Chondrocyte (in vitro differentiated cells): Measurements from ENCODE around the gene EFNB1. TPM values are rescaled to one million over a fixed set of nuclear protein-coding genes. Genes with fewer than 3 reads are reported as not detected.

ENCODE experiments used
- DNase-seq: peaks from one replicate; pipeline ENCODE4 v3.0.0; 2021; ENCODE audit warnings: mixed read lengths, low spot score
- H3K27ac Mint-ChIP-seq: one replicate; pipeline ENCODE4 v1.8.0; 2021; ENCODE audit warnings: mild to moderate bottlenecking, moderate library complexity, mixed read lengths; ENCODE audit not compliant: unreplicated experiment
- H3K27me3 Mint-ChIP-seq: 2 replicates; pipeline ENCODE4 v1.8.0; 2021; ENCODE audit warnings: low read depth, mixed read lengths
- H3K36me3 Mint-ChIP-seq: 2 replicates; pipeline ENCODE4 v1.8.0; 2021; ENCODE audit warnings: low read depth, mixed read lengths
- H3K4me1 Mint-ChIP-seq: 2 replicates; pipeline ENCODE4 v1.8.0; 2021; ENCODE audit warnings: low read depth, mild to moderate bottlenecking, mixed read lengths
- H3K4me3 Mint-ChIP-seq: one replicate; pipeline ENCODE4 v1.8.0; 2021; ENCODE audit warnings: mild to moderate bottlenecking, moderate library complexity, mixed read lengths; ENCODE audit not compliant: unreplicated experiment
- H3K9me3 Mint-ChIP-seq: 2 replicates; pipeline ENCODE4 v1.8.0; 2021; ENCODE audit warnings: low read depth, mixed read lengths
- total RNA-seq: library from RNA; stranded (reverse); gene quantifications from 3 replicates; pipeline ENCODE4 v1.2.1, GENCODE V29; 2021
- TF ChIP-seq, protein P1 (sequence below): fragments of 200-600 bp; sonication (generic); IDR thresholded peaks from 2 replicates; pipeline ENCODE4 v1.5.0; 2021; ENCODE audit warnings: antibody characterized with exemption, mild to moderate bottlenecking, moderate library complexity

EFNB1 gene
- total RNA-seq, 1 donor from 2014 or later, result 32.9 TPM

DNA sequence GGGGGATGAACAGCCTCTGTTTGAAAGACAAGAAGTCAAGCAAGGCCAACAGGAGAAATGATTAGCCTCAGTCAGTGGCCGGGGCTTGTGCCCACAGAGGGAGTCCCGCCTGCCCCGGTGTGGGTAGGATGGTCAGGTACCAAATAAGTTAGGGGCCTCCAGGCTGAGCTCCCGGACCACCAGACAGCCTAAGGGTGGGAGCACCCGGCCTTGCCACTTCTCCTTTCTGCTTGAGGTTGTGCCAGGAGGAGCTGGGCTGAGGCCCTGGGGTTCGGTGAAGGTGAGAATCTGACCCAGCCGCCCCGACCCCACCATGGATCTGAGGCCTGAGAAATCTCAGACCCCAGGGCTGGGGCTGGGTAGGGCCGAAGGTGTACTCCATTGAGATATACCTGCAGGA, 48.8 kb downstream of the EFNB1 start:
- H3K4me1 Mint-ChIP-seq, result no peaks in the 10 kb centered on the region
- H3K4me3 Mint-ChIP-seq, result no peak overlapping the region
- TF ChIP-seq, protein P1, sequence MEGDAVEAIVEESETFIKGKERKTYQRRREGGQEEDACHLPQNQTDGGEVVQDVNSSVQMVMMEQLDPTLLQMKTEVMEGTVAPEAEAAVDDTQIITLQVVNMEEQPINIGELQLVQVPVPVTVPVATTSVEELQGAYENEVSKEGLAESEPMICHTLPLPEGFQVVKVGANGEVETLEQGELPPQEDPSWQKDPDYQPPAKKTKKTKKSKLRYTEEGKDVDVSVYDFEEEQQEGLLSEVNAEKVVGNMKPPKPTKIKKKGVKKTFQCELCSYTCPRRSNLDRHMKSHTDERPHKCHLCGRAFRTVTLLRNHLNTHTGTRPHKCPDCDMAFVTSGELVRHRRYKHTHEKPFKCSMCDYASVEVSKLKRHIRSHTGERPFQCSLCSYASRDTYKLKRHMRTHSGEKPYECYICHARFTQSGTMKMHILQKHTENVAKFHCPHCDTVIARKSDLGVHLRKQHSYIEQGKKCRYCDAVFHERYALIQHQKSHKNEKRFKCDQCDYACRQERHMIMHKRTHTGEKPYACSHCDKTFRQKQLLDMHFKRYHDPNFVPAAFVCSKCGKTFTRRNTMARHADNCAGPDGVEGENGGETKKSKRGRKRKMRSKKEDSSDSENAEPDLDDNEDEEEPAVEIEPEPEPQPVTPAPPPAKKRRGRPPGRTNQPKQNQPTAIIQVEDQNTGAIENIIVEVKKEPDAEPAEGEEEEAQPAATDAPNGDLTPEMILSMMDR, result no peak
- no peaks in the 10 kb centered on the region for H3K9me3 Mint-ChIP-seq
- peaks cover 3% of the 10 kb centered on the region for H3K27me3 Mint-ChIP-seq
- H3K36me3 Mint-ChIP-seq, result no peaks in the 10 kb centered on the region
- no peak for DNase-seq
- H3K27ac Mint-ChIP-seq, result no peak overlapping the region

DNA sequence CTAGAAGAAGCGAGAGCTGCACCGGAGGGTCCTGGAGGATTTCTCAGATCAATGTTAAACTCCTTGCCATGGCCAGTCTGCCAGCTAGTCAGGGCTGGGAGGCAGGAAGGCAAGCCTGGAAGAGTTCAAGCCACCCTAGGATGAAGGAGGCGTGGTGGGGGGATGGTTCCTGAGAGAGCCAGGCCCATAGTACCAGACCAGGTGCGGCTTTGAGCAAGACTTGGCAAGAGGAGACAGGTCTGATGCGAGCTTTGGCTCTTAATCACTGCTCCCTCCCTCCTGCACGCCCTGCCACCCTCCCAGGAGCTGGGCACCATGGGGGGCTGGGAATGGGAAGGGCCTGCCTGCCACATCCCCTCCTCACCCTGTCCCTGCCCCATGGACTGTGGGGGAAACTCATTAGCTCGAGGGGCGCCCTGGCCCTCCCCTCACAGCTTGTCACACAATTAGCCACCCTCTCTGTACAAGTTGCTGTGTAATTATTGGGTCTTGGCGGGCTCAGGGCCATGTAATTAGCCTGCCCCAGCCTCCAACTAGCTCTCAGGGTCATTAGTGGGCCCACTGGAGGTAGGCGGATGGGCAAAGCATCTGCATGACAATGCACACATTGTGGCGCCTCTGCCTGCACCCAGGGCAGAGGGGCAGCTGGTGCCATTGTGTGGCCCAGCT, 50.3 kb downstream of the EFNB1 start:
- no peak overlapping the region for H3K27ac Mint-ChIP-seq
- H3K9me3 Mint-ChIP-seq, result no peaks in the 10 kb centered on the region
- H3K4me1 Mint-ChIP-seq, result no peaks in the 10 kb centered on the region
- DNase-seq, result no peak
- TF ChIP-seq, protein P1, result no peak
- H3K36me3 Mint-ChIP-seq, result no peaks in the 10 kb centered on the region
- H3K27me3 Mint-ChIP-seq, result peaks cover 3% of the 10 kb centered on the region
- H3K4me3 Mint-ChIP-seq, result no peak overlapping the region

DNA sequence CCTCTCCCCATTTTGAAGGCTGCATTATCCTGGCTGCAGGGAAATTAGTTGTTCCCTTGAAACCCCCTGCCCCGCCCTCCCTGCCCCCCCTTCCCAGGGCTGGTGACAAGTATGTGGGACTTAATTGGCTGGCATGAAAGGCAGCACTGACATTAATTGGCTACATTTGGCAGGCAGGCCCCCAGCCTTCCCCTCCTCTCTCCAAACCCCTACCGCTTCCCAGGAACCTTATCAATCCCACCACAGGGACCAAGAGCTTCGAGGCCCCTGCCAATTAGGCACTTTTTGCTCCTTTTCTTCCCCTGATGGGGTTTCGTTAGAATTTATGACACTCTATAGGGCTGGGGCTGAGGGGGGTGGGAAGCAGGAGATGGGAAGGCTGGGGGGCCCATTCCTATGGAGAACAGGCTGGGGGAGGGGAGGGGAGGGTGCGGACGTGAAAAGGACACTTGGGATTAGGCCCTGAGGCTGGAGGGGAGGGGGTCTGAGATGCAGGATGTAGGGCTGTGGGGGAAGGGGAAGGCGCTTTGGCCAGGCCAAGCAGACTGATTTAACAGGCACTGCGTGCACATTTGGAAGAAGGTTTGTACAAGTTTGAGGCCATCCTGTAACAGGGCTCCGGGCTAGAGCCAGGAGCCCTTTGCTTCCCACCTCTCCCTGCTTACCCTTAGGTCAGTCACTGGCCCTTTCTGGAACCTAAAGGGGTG, 52.2 kb downstream of the EFNB1 start:
- Mint-ChIP-seq H3K4me3 (no peak overlapping the region), H3K4me1 (no peaks in the 10 kb centered on the region), H3K36me3 (no peaks in the 10 kb centered on the region), H3K27me3 (no peaks in the 10 kb centered on the region), H3K27ac (no peak overlapping the region), H3K9me3 (no peaks in the 10 kb centered on the region)
- TF ChIP-seq, protein P1, result no peak
- no peak for DNase-seq

DNA sequence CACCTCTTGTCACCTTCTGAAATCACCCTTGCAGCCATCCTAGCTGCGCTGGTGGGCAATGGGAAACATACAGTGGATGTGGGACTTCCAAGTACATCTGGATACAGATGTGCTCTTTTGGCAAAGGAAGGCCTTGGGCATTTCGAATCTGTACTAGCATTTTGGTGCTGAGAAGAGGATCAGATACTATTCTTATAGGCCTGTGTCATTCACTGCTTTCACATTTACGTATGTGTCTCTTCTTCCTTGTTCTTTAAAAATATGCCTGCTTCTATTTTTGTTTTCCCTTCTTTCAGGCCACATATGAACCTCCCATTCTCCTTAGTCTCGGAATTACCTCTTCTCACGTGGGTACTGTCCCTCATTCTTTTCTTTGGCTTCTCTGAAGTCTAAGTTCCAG, 53.1 kb downstream of the EFNB1 start:
- Mint-ChIP-seq H3K36me3 (no peaks in the 10 kb centered on the region), H3K27ac (no peak overlapping the region), H3K4me1 (no peaks in the 10 kb centered on the region), H3K27me3 (no peaks in the 10 kb centered on the region), H3K9me3 (no peaks in the 10 kb centered on the region), H3K4me3 (no peak overlapping the region)
- DNase-seq, result no peak
- TF ChIP-seq, protein P1, result no peak

DNA sequence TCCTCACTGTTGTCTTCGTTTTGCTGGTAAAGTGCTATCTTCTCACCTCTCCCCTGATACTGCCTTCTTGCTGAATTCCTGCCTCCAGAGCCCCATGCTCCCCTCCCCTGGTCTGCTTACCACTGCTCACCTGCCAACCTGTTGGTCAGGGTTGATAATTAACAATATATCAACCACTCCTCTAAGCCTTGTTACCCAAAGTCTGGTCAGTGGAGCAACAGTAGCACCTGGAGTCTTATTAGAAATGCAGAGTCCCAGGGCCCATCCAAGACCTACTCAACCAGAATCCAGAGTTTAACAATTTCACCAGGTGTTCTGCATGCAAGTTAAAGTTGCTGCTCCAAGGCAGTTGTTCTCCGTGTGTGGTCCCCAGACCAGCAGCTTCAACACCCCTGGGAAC, 55.0 kb downstream of the EFNB1 start:
- Mint-ChIP-seq H3K4me1 (no peaks in the 10 kb centered on the region), H3K36me3 (no peaks in the 10 kb centered on the region), H3K4me3 (no peak overlapping the region), H3K27me3 (no peaks in the 10 kb centered on the region), H3K9me3 (no peaks in the 10 kb centered on the region), H3K27ac (no peak overlapping the region)
- DNase-seq, result no peak
- TF ChIP-seq, protein P1, result no peak
